K562 (cell line): Measurements from ENCODE around the gene G2E3. TPM values are rescaled to one million over a fixed set of nuclear protein-coding genes. Genes with fewer than 3 reads are reported as not detected.

ENCODE experiments used
- ATAC-seq: fragments of 200-7000 bp; cut with Tn5 transposase; 3 replicates; pipeline ENCODE4 v1.9.1; 2020; ENCODE audit warnings: moderate library complexity
- BruUV-seq: library from RNA; stranded (reverse); fragments of 400-500 nt; replicated peaks from 2 replicates; lab custom pipeline; 2021; lab: Mats Ljungman, UMichigan
- CTCF ChIA-PET: fragments of 300-600 bp; formaldehyde crosslinking; extraction: SDS; loops from one replicate; lab custom pipeline; 2021; ENCODE audit warnings: low intra/inter-chr PET ratio; lab: Yijun Ruan, JAX
- POLR2A ChIA-PET: fragments of 300-600, 350-650 bp; sonication (Branson Sonifier 250); formaldehyde crosslinking; extraction: SDS; loops from one replicate; lab custom pipeline; 2021; ENCODE audit warnings: antibody characterized with exemption, inconsistent platforms; lab: Yijun Ruan, JAX
- DNase-seq, 4 experiments: peaks; one replicate each; pipeline versions ENCODE4 v3.0.0 to v3.0.0-alpha.2; 2011 to 2018; ENCODE audit warnings: low spot score in 3 of 4, mixed read lengths in 3 of 4; ENCODE audit errors: extremely low read depth in 1 of 4
- FAIRE-seq: peaks from 2 replicates; lab custom pipeline; 2011; peaks lifted over from hg19 to GRCh38; lab: Jason Lieb, UNC
- H2AFZ ChIP-seq: 2 replicates; pipeline ENCODE4 v1.6.0; 2011; ENCODE audit warnings: low read depth, low read length, control low read depth, inconsistent platforms
- H3K27ac ChIP-seq: fragments of 200-600 bp; 3 replicates; pipeline ENCODE4 v1.8.0; 2011; ENCODE audit warnings: low read depth, mild to moderate bottlenecking, control low read depth, inconsistent platforms, low read length, moderate library complexity, mixed read lengths; ENCODE audit errors: extremely low read depth
- H3K27me3 ChIP-seq, 2 experiments: fragments of 300-600 bp in 1 of 2; 2 replicates in 1 of 2; 3 replicates in 1 of 2; pipeline versions ENCODE4 v1.6.0 to v1.8.0; 2011; ENCODE audit warnings: inconsistent platforms in 2 of 2, low read length in 2 of 2, mild to moderate bottlenecking in 1 of 2, mixed read lengths in 1 of 2, moderate library complexity in 1 of 2; ENCODE audit not compliant: control insufficient read depth in 2 of 2, insufficient read depth in 2 of 2
- H3K36me3 ChIP-seq: fragments of 300-600 bp; 3 replicates; pipeline ENCODE4 v1.8.0; 2011; ENCODE audit warnings: mild to moderate bottlenecking, low read length, inconsistent platforms; ENCODE audit not compliant: control insufficient read depth, insufficient read depth
- H3K4me1 ChIP-seq, 2 experiments: fragments of 200-600 bp in 1 of 2; replicated peaks in 1 of 2; 2 replicates in 1 of 2; 3 replicates in 1 of 2; pipeline versions ENCODE4 v1.5.1 to v1.8.0; 2011; ENCODE audit warnings: inconsistent platforms in 2 of 2, low read length in 2 of 2, mild to moderate bottlenecking in 1 of 2, mixed read lengths in 1 of 2, moderate library complexity in 1 of 2; ENCODE audit not compliant: control insufficient read depth in 2 of 2, insufficient read depth in 2 of 2
- H3K4me2 ChIP-seq: 2 replicates; pipeline ENCODE4 v1.6.1; 2011; ENCODE audit warnings: low read length, control low read depth, inconsistent platforms, mixed read lengths; ENCODE audit not compliant: insufficient read depth
- H3K4me3 ChIP-seq: fragments of 200-600 bp; sonication (generic), shearing (Covaris generic); 2 replicates; pipeline ENCODE4 v1.5.1; 2016; ENCODE audit warnings: control low read depth, inconsistent platforms
- H3K79me2 ChIP-seq: fragments of 200-600 bp; 3 replicates; pipeline ENCODE4 v1.8.0; 2011; ENCODE audit warnings: low read length, inconsistent platforms; ENCODE audit not compliant: control insufficient read depth, insufficient read depth
- H3K9ac ChIP-seq, 2 experiments: 2 replicates each; pipeline versions ENCODE4 v1.6.0 to v1.6.1; 2011; ENCODE audit warnings: low read depth in 2 of 2, low read length in 2 of 2, control low read depth in 1 of 2, inconsistent platforms in 1 of 2, mild to moderate bottlenecking in 1 of 2, mixed read lengths in 1 of 2; ENCODE audit not compliant: insufficient read depth in 1 of 2
- H3K9me1 ChIP-seq: one replicate; pipeline ENCODE4 v1.6.0; 2011; ENCODE audit warnings: inconsistent platforms, mild to moderate bottlenecking, low read length, moderate library complexity; ENCODE audit not compliant: control insufficient read depth, insufficient read depth
- H3K9me3 ChIP-seq: replicated peaks from 2 replicates; pipeline ENCODE4 v1.5.1; 2011; ENCODE audit warnings: low read depth, low read length, inconsistent platforms; ENCODE audit not compliant: control insufficient read depth, insufficient read depth
- H4K20me1 ChIP-seq: replicated peaks from 2 replicates; pipeline ENCODE4 v1.6.1; 2011; ENCODE audit warnings: low read length, inconsistent platforms, mixed read lengths; ENCODE audit not compliant: control insufficient read depth, insufficient read depth
- FOS ChIP-seq: IDR thresholded peaks from 3 replicates; pipeline ENCODE4 v1.6.1; 2011; ENCODE audit not compliant: insufficient read length; ENCODE audit errors: extremely low read depth
- SOX6 ChIP-seq: fragments of 450-650 bp; IDR thresholded peaks from 2 replicates; pipeline ENCODE4 v1.6.1; 2014; ENCODE audit warnings: mild to moderate bottlenecking
- ZBTB9 ChIP-seq: fragments of 450-650 bp; formaldehyde crosslinking; IDR thresholded peaks from 2 replicates; pipeline ENCODE4 v1.4.0; 2020; ENCODE audit warnings: mild to moderate bottlenecking, moderate library complexity
- WGBS: fragments of 100-300 bp; shearing (Covaris generic); methylation state at CpG from one replicate; pipeline ENCODE4 v1.1.6; 2016; ENCODE audit warnings: low coverage, mixed read lengths; ENCODE audit not compliant: insufficient coverage; ENCODE audit errors: missing lambda C conversion rate; 5-methylcytosine and 5-hydroxymethylcytosine counted together
- in situ Hi-C: fragments of 300-500 bp; cut with MboI; formaldehyde crosslinking; loops from 4 replicates; pipeline ENCODE4 v1.15.0; 2018; ENCODE audit warnings: inconsistent platforms, mixed read lengths
- intact Hi-C: fragments of 100-400 bp; cut with micrococcal nuclease; formaldehyde crosslinking; loops from 2 replicates; pipeline ENCODE4 v1.14.2; 2022
- polyA plus RNA-seq, 8 experiments: library from polyadenylated mRNA; depleted of rRNA in 4 of 8; stranded (reverse) in 5 of 8; unstranded in 3 of 8; fragments of >200 nt; fragmentation: Nextera tagmentation in 2 of 8; fragmentation: Illumina TruSeq in 1 of 8; extraction: Ambion mirVana in 2 of 8; extraction: Trizol in 1 of 8; gene quantifications; 2 replicates each; pipeline versions ENCODE4 v1.2.1 to v1.2.3, GENCODE V29; 2011 to 2014; ENCODE audit warnings: inconsistent platforms in 1 of 8, missing spikeins in 1 of 8
- total RNA-seq, 7 experiments: library from RNA; depleted of rRNA in 6 of 7; stranded (reverse); fragments of >200 nt in 6 of 7; fragmentation: Illumina TruSeq in 2 of 7; extraction: Trizol in 2 of 7; gene quantifications; 2 replicates each; pipeline versions ENCODE4 v1.2.1 to v1.2.3, GENCODE V29; 2011 to 2021; ENCODE audit warnings: low replicate concordance in 1 of 7

Gene G2E3
- total and polyA plus RNA-seq, 9 of the 15 experiments (the other 6 are each of a cell fraction or from before 2014, with no cell fraction given): 9.8 to 53.5 (median 24.7) TPM

GRCh38 chr14:30553311-30553989, 5.5 kb upstream of the G2E3 start:
- H3K36me3 ChIP-seq: no peaks in the 10 kb centered on the region
- in situ Hi-C loops: no loop called here
- peak overlapping the region; percentile 59; the same call in 1 of the 2 replicates for H2AFZ ChIP-seq
- no peak for FAIRE-seq
- no peak for TF ChIP-seq ZBTB9
- no peak for TF ChIP-seq FOS
- TF ChIP-seq SOX6: no peak
- ATAC-seq: no peak
- H3K9me1 ChIP-seq: no peaks in the 10 kb centered on the region
- intact Hi-C loops: no loop called here
- H3K4me2 ChIP-seq: no peak overlapping the region
- peaks cover 0 to 3% of the 10 kb centered on the region in 2 experiments; a peak in 2 of 5 replicates for H3K4me1 ChIP-seq
- no peak for DNase-seq
- no peak overlapping the region for H3K9ac ChIP-seq
- H4K20me1 ChIP-seq: no peaks in the 10 kb centered on the region
- CTCF ChIA-PET: no interaction called here
- H3K27ac ChIP-seq: no peak overlapping the region
- H3K79me2 ChIP-seq: no peaks in the 10 kb centered on the region
- POLR2A ChIA-PET: interaction anchor here (0.6 kb wide), 1 partner anchor 32 kb away, joined by 3 read pairs; no protein-coding TSS in a partner anchor
- WGBS: 18% methylated on average over 3 of the region's 3 CpGs
- no peak overlapping the region for H3K4me3 ChIP-seq
- BruUV-seq: no TSS peak
- no peaks in the 10 kb centered on the region; the same call in 1 of the 2 replicates for H3K9me3 ChIP-seq
- no peaks in the 10 kb centered on the region for H3K27me3 ChIP-seq
